Ishikawa (cell line): ENCODE measurements around the gene WHRN.

Experiments
- CEBPB ChIP-seq: IDR thresholded peaks from 2 replicates; pipeline ENCODE4 v1.6.1; 2012
- EP300 ChIP-seq: IDR thresholded peaks from 2 replicates; pipeline ENCODE4 v1.6.1; 2012; ENCODE audit warnings: borderline replicate concordance
- FOXM1 ChIP-seq: IDR thresholded peaks from 2 replicates; pipeline ENCODE4 v1.6.1; 2012; ENCODE audit warnings: low read depth, borderline replicate concordance
- RAD21 ChIP-seq: IDR thresholded peaks from 2 replicates; pipeline ENCODE4 v1.6.1; 2012; ENCODE audit warnings: low read depth
- REST ChIP-seq: IDR thresholded peaks from 2 replicates; pipeline ENCODE4 v1.6.1; 2012; ENCODE audit warnings: low read depth, mild to moderate bottlenecking
- TAF1 ChIP-seq: IDR thresholded peaks from 2 replicates; pipeline ENCODE4 v1.6.1; 2012; ENCODE audit warnings: low read depth, mild to moderate bottlenecking
- TCF12 ChIP-seq: IDR thresholded peaks from 2 replicates; pipeline ENCODE4 v1.6.1; 2012; ENCODE audit warnings: low read depth
- TEAD4 ChIP-seq: IDR thresholded peaks from 2 replicates; pipeline ENCODE4 v1.6.1; 2012
- YY1 ChIP-seq: IDR thresholded peaks from 2 replicates; pipeline ENCODE4 v1.6.1; 2012; ENCODE audit warnings: low read depth
- TF ChIP-seq, protein P1 (sequence below): IDR thresholded peaks from 2 replicates; pipeline ENCODE4 v1.6.1; 2012

DNA sequence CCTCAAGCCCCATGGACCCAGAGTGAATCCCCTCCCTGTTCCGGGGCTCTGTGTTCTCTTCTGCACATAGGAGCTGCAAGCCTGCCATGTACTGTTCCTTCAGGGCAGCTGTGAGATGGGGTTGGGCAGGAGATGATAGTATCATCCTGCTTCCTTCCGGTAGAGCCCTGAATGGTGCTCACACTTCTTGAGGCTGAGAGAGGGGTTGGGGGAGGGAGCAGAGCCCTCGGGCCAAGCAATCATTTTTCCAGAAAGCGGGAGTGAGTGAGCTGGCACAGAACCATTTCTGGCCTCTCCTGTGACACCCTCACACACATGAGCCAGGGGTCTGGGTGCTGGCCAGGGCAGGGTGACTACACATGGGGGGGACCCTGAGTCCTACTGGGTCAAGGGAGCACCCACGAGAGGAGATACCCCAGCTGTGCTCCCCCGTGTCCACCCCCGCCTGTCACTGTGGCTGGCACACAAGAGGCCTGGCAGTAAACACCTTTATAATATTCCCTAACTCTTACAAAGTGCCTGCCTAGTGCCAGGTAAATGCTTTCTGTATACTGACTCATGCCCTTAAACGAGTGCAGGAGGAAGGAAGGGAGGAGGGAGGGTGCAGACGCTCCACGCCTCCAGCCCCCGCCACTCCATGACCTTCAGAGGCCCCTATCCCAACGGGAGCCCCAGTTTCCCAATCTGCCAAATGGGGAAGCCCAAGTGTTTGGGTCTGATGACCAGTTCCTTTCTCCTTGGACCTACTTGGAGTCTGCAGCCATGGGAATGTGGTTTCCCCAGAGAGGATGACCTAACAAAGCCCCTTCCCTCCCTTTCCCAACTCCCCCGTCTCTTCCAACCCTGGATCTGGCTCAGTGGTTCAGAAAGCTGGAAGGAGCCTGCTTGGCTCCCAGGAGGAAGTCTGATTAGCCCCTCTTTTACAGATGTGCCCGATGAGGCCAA, 133.0 kb downstream of the WHRN start:
- no peak for TF ChIP-seq TCF12
- TF ChIP-seq YY1 = no peak
- no peak for TF ChIP-seq CEBPB
- TF ChIP-seq REST = no peak
- no peak for TF ChIP-seq RAD21
- TF ChIP-seq FOXM1 = no peak
- no peak for TF ChIP-seq TAF1
- TF ChIP-seq TEAD4 = no peak
- TF ChIP-seq, protein P1, sequence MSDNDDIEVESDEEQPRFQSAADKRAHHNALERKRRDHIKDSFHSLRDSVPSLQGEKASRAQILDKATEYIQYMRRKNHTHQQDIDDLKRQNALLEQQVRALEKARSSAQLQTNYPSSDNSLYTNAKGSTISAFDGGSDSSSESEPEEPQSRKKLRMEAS = no peak
- TF ChIP-seq EP300 = no peak
